Measurements from ENCODE around the gene DHRS2. TPM values are rescaled to one million over a fixed set of nuclear protein-coding genes. Genes with fewer than 3 reads are reported as not detected.
A peak's percentile ranks its signal among the peaks of the same experiment; 100 is the strongest.

DHRS2 gene
- total and polyA plus RNA-seq, 2 of the 13 experiments (the other 11 are each of a cell fraction or from before 2014, with no cell fraction given) = 1,621 to 3,021 TPM

GRCh38 chr14:23602181-23603095 is 33.7 kb upstream of the DHRS2 start (continued):
- TF ChIP-seq MIER2 (CRISPR knock-in tag; IDR thresholded peaks at IDR 0.05) = peak; percentile 17; the same call in 1 of the 2 replicates
- no peak for TF ChIP-seq UBTF (CRISPR knock-in tag; IDR thresholded peaks at IDR 0.05)
- no peak; the same call in 1 of the 2 replicates for TF ChIP-seq ZNF709 (CRISPR knock-in tag; IDR thresholded peaks at IDR 0.05)
- TF ChIP-seq ZNF800 (CRISPR knock-in tag; IDR thresholded peaks at IDR 0.05) = peak; percentile 62; the same call in 1 of the 2 replicates
- peak; percentile 40; the same call in 1 of the 2 replicates for TF ChIP-seq ZNF331 (CRISPR knock-in tag; IDR thresholded peaks at IDR 0.05)
- TF ChIP-seq ZNF672 (CRISPR knock-in tag; IDR thresholded peaks at IDR 0.05) = no peak
- TF ChIP-seq RFX3 (CRISPR knock-in tag; IDR thresholded peaks at IDR 0.05) = peak; percentile 49; the same call in 1 of the 2 replicates
- TF ChIP-seq THAP11 (CRISPR knock-in tag; IDR thresholded peaks at IDR 0.05) = peak; percentile 79
- peak; percentile 66; the same call in 1 of the 2 replicates for TF ChIP-seq ZNF639 (CRISPR knock-in tag; conservative IDR thresholded peaks at IDR 0.05)
- no peak for TF ChIP-seq NCOA5 (CRISPR knock-in tag; IDR thresholded peaks at IDR 0.05)
- no peak for TF ChIP-seq RBAK (CRISPR knock-in tag; IDR thresholded peaks at IDR 0.05)
- TF ChIP-seq TEAD3 (CRISPR knock-in tag; optimal IDR thresholded peaks at IDR 0.05; ENCODE audit: borderline replicate concordance) = no peak
- no peak for TF ChIP-seq POLR2AphosphoS5 (IDR thresholded peaks at IDR 0.05; ENCODE audit: low read depth, low read length)
- no peak for TF ChIP-seq MBNL3 (CRISPR knock-in tag; conservative IDR thresholded peaks at IDR 0.05)
- no peak for TF ChIP-seq STAT5B (CRISPR knock-in tag; IDR thresholded peaks at IDR 0.05)
- peak; percentile 83 for TF ChIP-seq ZFX (CRISPR knock-in tag; IDR thresholded peaks at IDR 0.05; ENCODE audit: low read depth)
- TF ChIP-seq SMC3 (IDR thresholded peaks at IDR 0.05; ENCODE audit: low read length) = no peak; the same call in 1 of the 2 replicates
- peak; percentile 85 for TF ChIP-seq RXRA (CRISPR knock-in tag; IDR thresholded peaks at IDR 0.05)
- no peak for TF ChIP-seq ZNF34 (CRISPR knock-in tag; IDR thresholded peaks at IDR 0.05; ENCODE audit: borderline replicate concordance)
- no peak; the same call in 1 of the 2 replicates for TF ChIP-seq KDM2A (CRISPR knock-in tag; IDR thresholded peaks at IDR 0.05; ENCODE audit: borderline replicate concordance, low read depth)
- no peak for TF ChIP-seq ZNF556 (CRISPR knock-in tag; IDR thresholded peaks at IDR 0.05; ENCODE audit: borderline replicate concordance)
- TF ChIP-seq ZNF337 (CRISPR knock-in tag; IDR thresholded peaks at IDR 0.05; ENCODE audit: borderline replicate concordance, low read depth) = no peak
- no peak for TF ChIP-seq PLSCR1 (CRISPR knock-in tag; IDR thresholded peaks at IDR 0.05; ENCODE audit: borderline replicate concordance)
- peak; percentile 95 for TF ChIP-seq KLF6 (CRISPR knock-in tag; IDR thresholded peaks at IDR 0.05)
- TF ChIP-seq NFKBIZ (CRISPR knock-in tag; IDR thresholded peaks at IDR 0.05) = peak; percentile 70

Data from HepG2 (cell line).